Measurements from ENCODE around the gene FRMD1.

FRMD1 gene

DNA sequence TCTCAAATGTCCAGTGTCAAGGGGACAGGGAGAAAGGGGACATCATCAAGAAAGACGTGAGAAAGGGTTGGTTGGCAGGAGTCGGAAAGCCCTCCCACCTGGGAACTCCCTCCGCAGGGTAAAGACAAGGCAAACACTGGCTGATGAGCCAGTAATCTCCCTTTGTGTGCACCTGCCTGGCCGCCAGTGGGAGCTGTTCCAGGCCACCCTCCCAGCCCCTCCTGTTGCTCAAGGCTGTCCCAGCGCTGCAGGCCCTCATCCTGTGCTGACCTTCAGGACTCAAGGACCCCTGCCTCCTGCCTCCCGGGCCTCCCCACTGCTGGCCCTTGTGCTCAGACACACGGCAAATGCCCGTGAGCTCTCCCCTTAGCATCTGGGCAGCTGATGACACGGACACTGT is 7.4 kb downstream of the FRMD1 start:
- no peak overlapping the region for H3K4me3 ChIP-seq (ENCODE audit: low read depth, low read length)
- TF ChIP-seq, protein P1, sequence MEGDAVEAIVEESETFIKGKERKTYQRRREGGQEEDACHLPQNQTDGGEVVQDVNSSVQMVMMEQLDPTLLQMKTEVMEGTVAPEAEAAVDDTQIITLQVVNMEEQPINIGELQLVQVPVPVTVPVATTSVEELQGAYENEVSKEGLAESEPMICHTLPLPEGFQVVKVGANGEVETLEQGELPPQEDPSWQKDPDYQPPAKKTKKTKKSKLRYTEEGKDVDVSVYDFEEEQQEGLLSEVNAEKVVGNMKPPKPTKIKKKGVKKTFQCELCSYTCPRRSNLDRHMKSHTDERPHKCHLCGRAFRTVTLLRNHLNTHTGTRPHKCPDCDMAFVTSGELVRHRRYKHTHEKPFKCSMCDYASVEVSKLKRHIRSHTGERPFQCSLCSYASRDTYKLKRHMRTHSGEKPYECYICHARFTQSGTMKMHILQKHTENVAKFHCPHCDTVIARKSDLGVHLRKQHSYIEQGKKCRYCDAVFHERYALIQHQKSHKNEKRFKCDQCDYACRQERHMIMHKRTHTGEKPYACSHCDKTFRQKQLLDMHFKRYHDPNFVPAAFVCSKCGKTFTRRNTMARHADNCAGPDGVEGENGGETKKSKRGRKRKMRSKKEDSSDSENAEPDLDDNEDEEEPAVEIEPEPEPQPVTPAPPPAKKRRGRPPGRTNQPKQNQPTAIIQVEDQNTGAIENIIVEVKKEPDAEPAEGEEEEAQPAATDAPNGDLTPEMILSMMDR (conservative IDR thresholded peaks at IDR 0.05; ENCODE audit: low read depth, low read length), result peak; percentile 35
- DNase-seq (ENCODE audit: low read depth), result no peak

DNA sequence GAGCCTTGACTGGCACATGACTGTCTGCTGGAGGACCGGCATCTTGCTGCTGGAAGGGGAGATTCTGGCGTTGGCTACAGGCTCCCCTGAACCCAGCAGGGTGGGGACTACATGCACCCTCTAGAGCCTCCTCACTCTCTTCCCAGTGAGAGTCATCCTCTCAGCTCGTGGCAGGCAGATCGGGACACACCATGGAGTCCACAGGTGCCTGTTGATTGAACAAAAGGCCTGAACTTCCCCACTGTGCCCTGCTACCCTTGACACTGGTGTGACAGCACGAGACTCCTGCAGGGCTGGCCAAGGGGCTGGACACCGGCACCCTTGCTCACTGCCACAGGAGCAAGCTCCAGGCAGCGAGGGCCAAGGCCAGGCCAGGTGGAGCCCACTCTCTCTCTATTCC is 8.2 kb downstream of the FRMD1 start:
- no peak overlapping the region for H3K4me3 ChIP-seq (ENCODE audit: low read depth, low read length)
- TF ChIP-seq, protein P1 (conservative IDR thresholded peaks at IDR 0.05; ENCODE audit: low read depth, low read length), result no peak
- no peak for DNase-seq (ENCODE audit: low read depth)

DNA sequence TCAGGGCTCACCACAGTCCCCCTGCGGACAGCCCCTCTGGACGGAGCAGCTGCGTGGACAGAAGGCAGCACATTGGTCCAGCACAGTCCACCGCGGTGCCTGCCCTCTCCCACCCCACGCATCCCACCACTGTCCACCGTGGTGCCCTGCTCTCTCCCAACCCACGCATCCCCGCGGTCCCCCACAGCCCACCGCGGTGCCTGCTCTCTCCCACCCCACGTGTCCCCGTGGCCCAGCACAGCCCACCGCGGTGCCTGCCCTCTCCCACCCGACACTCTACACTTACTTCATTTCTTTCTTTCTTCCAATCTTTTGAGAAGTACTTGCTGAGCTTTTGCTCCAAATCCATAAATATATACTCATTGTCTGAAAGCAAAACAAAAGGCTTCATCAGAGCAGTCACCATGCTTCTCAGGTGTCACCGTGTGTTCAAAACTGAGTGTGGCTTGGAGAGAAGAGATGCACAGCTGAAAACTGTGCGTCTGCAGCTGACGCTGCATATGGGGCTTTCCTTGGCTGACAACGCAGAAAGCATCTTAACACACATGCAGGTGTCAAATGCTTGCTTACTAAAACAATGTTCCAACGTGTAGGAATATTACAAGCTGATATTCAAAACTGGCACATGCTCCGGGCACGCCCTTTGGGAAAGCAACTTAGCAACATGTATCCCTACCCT is 11.8 kb downstream of the FRMD1 start:
- no peak overlapping the region for H3K4me3 ChIP-seq (ENCODE audit: low read depth, low read length)
- TF ChIP-seq, protein P1 (conservative IDR thresholded peaks at IDR 0.05; ENCODE audit: low read depth, low read length), result no peak
- DNase-seq (ENCODE audit: low read depth), result no peak

DNA sequence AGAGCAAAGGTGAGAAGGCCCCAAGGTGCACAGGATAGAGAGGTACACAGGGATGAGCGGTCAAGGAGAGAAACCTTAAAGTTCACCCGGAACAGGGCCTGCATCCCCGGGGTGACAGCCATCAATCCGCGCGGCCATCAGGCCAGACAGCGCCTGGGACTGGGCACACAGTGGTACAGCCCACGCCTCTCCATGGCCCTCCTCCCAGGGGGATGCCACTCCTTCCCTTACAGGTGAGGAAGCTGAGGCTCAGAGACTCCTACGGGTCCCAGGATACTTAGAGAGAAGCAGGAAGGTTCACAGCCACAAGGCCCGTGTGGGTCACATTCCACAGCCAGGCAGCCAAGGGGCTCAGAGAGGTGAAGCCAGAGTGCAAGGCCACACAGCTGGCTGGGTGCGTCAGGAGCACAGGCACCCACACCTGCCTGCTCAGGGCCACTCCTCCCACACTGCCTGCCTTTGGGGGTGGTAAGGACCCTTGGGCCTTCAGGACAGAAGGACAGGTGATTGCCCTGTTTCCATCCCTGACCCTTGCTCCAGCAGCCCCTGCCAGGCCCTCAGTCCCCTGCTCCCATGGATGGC is 14.7 kb downstream of the FRMD1 start:
- no peak for DNase-seq (ENCODE audit: low read depth)
- TF ChIP-seq, protein P1 (conservative IDR thresholded peaks at IDR 0.05; ENCODE audit: low read depth, low read length), result no peak
- H3K4me3 ChIP-seq (ENCODE audit: low read depth, low read length), result no peak overlapping the region

DNA sequence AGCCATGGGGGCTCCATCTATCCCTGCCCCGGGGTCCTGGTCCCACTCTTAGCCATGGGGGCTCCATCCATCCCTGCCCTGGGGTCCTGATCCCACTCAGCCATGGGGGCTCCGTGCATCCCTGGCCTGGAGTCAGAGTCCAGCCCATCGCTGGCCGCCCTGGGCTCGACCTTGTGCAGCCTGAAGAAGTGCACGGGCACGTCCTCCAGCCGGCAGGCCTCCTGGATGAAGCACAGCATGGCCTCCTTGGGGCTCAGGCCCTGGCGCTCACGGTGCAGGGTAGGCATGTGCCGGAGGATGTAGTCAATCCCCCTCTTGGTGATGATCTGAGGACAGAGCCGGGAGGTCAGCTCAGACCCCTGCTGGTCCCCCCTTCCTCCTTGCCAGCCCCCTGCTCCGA is 15.6 kb downstream of the FRMD1 start:
- H3K4me3 ChIP-seq (ENCODE audit: low read depth, low read length), result no peak overlapping the region
- DNase-seq (ENCODE audit: low read depth), result no peak
- TF ChIP-seq, protein P1 (conservative IDR thresholded peaks at IDR 0.05; ENCODE audit: low read depth, low read length), result no peak

DNA sequence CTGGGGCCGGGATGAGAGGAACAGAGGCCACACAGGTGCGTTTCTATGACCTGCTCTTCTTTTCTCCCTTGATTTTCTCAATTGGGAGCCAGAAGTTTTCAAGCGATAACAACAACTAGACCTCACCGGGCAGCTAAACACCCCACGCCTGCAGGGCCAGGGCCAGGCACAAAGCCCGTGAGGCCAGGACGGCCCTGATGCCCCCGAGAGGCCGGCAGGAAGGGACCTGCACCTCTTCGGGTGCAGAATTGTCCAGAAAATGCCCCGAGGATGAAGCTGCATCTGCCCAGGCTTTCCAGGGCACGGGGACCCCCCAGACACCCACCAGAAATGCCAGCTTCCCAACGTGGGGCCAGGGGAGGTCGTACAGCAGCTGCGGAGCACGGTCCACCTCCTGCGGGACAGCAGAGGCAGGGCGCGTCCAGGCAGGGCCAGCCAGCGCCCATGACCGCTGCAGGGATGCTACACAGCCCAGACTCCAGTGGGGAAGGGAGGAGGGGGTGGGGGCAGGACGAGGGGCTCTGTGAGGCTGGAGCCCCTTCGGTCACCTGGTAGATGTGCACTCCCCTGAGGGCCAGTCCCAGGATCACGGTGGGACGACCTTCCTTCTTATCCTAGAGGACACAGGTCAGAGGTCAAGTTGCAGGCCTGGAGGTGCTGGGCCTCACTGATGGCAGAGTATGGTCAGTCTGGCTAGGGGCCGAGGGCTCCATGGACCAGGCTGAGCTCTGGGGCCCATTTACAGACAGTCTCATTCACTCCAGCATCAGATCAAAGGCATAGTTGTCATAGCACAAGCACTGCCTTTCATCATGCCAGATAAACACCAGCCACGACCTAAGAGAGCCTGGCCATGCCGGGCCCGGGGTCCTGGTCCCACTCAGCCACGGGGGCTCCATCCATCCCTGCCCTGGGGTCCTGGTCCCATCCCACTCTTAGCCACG is 16.4 kb downstream of the FRMD1 start:
- DNase-seq (ENCODE audit: low read depth), result no peak
- TF ChIP-seq, protein P1 (conservative IDR thresholded peaks at IDR 0.05; ENCODE audit: low read depth, low read length), result no peak
- no peak overlapping the region for H3K4me3 ChIP-seq (ENCODE audit: low read depth, low read length)

All from choroid plexus epithelial cell (primary cell).